ENCODE measurements around the gene RCSD1. TPM values are rescaled to one million over a fixed set of nuclear protein-coding genes. Genes with fewer than 3 reads are reported as not detected.

Gene RCSD1
- total RNA-seq, 2 donors from 2014 or later, result 4.7 to 5.6 TPM

GRCh38 chr1:167648252-167648849 is 18.3 kb downstream of the RCSD1 start:
- 69 to 87% methylated on average over 5 of the region's 5 CpGs for WGBS, 2 donors
- TF ChIP-seq, protein P1, sequence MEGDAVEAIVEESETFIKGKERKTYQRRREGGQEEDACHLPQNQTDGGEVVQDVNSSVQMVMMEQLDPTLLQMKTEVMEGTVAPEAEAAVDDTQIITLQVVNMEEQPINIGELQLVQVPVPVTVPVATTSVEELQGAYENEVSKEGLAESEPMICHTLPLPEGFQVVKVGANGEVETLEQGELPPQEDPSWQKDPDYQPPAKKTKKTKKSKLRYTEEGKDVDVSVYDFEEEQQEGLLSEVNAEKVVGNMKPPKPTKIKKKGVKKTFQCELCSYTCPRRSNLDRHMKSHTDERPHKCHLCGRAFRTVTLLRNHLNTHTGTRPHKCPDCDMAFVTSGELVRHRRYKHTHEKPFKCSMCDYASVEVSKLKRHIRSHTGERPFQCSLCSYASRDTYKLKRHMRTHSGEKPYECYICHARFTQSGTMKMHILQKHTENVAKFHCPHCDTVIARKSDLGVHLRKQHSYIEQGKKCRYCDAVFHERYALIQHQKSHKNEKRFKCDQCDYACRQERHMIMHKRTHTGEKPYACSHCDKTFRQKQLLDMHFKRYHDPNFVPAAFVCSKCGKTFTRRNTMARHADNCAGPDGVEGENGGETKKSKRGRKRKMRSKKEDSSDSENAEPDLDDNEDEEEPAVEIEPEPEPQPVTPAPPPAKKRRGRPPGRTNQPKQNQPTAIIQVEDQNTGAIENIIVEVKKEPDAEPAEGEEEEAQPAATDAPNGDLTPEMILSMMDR (IDR thresholded peaks at IDR 0.05), result no peak
- TF ChIP-seq POLR2A (IDR thresholded peaks at IDR 0.05), result no peak
- ATAC-seq (no peak), DNase-seq (no peak)
- H3K27ac ChIP-seq, result no peak overlapping the region
- intact Hi-C loops (cut with DNase I), result no loop called here
- H3K9me3 ChIP-seq, result no peaks in the 10 kb centered on the region
- H3K36me3 ChIP-seq (replicated peaks in 1 of 2; ENCODE audit: insufficient read depth in 1 of 2, low read depth in 2 of 2), result no peaks in the 10 kb centered on the region
- no peaks in the 10 kb centered on the region for H3K4me1 ChIP-seq
- H3K27me3 ChIP-seq, result no peaks in the 10 kb centered on the region
- H3K4me3 ChIP-seq, result no peak overlapping the region

DNA sequence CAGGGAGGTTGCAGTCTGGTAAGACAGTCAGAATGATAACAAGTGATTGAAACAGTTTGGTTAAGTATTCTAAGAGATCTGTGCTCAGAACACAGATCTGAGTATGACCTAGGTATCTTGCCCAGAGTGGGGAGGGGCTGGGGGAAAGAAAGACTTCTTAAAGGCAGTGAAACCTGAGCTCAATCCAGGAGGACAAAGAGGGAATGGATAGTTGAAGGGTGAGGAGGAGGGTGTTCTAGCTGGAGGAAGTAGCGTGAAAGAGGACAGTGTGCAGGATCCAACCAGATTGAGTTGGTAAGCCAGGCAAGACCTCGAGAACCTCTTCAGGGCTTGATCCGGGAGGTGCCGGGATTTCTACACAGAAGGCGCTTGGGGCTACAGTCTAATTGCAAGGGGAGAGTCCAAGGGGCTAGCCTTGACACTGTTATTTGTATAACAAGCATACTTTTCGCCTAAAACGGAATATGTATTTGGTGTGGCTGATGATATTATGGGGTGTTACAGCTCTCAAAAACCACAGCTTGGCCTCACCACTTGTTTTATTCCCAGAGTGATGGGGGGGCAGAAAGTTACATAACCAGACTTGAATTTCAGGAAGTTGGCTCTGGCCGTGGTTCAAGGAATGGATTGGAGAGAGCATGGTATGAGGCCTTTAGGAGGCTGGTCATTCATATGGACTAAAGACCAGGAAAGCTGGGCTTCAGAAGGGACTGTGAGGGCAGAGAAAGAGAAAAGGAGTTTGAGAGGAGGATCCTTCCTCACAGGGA is 19.1 kb downstream of the RCSD1 start:
- no peak overlapping the region for H3K4me3 ChIP-seq
- H3K9me3 ChIP-seq, result no peaks in the 10 kb centered on the region
- no peak overlapping the region for H3K27ac ChIP-seq
- DNase-seq (peak in 2 of 4 donors; percentile 39 to 46), ATAC-seq (no peak)
- intact Hi-C loops (cut with DNase I), result no loop called here
- H3K4me1 ChIP-seq, result no peaks in the 10 kb centered on the region
- WGBS, 2 donors, result 71 to 84% methylated on average over 8 of the region's 8 CpGs
- H3K27me3 ChIP-seq, result no peaks in the 10 kb centered on the region
- TF ChIP-seq, protein P1 (IDR thresholded peaks at IDR 0.05), result no peak
- TF ChIP-seq POLR2A (IDR thresholded peaks at IDR 0.05), result no peak
- no peaks in the 10 kb centered on the region for H3K36me3 ChIP-seq (replicated peaks in 1 of 2; ENCODE audit: insufficient read depth in 1 of 2, low read depth in 2 of 2)

DNA sequence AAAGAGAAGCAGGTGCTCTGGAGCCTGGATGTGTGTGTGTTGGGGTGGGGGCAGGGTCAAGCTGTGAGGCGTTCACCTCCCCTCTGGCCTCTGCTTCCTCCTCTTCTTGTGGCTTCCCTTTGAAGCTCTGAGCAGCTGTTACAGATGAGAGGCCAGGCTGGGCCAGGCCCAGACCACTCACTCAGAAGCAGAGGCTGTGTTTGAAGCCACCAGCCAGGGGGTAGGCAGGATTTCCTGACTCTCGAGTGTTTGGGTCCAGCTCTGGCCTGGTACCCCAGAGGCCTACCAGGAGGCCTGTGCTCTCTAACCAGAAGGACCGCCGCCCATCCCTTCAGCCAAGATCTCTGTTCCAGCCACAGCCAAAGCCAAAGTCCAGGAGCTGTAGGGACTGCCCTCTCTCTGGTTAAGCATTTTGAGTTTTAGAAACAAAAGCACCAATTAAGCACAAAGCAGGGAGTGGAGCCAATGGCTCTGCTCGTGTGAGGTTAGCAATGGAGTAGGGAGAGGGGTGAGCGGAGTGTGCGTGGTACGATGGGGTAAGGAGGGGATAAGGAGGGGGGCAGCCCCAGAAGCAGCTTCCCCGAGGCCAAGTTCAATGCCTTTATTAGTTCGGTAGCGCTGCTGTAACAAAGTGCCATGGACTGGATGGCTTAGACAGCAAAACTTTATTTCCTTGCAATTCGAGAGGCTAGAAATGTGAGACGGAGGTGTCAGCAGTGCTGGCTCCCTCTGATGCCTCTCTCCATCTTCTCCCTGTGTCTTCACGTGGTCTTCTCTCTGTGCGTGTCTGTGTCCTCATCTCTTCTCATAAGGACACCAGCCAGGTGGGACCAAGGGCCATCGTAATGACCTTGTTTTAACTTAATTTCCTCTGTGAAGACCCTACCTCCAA is 20.5 kb downstream of the RCSD1 start:
- no peak overlapping the region for H3K27ac ChIP-seq

GRCh38 chr1:167651161-167651693 is 21.2 kb downstream of the RCSD1 start:
- Histone ChIP-seq H3K4me1 (no peaks in the 10 kb centered on the region), H3K9me3 (no peaks in the 10 kb centered on the region), H3K27ac (no peak overlapping the region), H3K36me3 (replicated peaks in 1 of 2; ENCODE audit: insufficient read depth in 1 of 2, low read depth in 2 of 2) (no peaks in the 10 kb centered on the region), H3K27me3 (no peaks in the 10 kb centered on the region), H3K4me3 (no peak overlapping the region)
- intact Hi-C loops (cut with DNase I), result no loop called here
- TF ChIP-seq, protein P1 (IDR thresholded peaks at IDR 0.05), result no peak
- no peak for TF ChIP-seq POLR2A (IDR thresholded peaks at IDR 0.05)
- DNase-seq (no peak), ATAC-seq (no peak)
- WGBS, 2 donors, result 83 to 84% methylated on average over 7 of the region's 7 CpGs

More for the DNA sequence above, 20.5 kb downstream of the RCSD1 start:
- no peaks in the 10 kb centered on the region for H3K9me3 ChIP-seq
- DNase-seq (no peak), ATAC-seq (no peak)
- 75 to 87% methylated on average over 15 to 16 of the region's 16 CpGs for whole genome bisulfite sequencing, 2 donors
- H3K36me3 ChIP-seq (replicated peaks in 1 of 2; ENCODE audit: insufficient read depth in 1 of 2, low read depth in 2 of 2), result no peaks in the 10 kb centered on the region
- H3K4me1 ChIP-seq, result no peaks in the 10 kb centered on the region
- TF ChIP-seq POLR2A (IDR thresholded peaks at IDR 0.05), result no peak
- TF ChIP-seq, protein P1 (IDR thresholded peaks at IDR 0.05), result no peak
- no peaks in the 10 kb centered on the region for H3K27me3 ChIP-seq
- intact Hi-C loops (cut with DNase I), result no loop called here
- H3K4me3 ChIP-seq, result no peak overlapping the region
